Mesodermal cell (in vitro differentiated cells): ENCODE data around the gene FARSB.
"Not testable (repeated sequence)": the region's sequence is repeated elsewhere in the genome, so short reads cannot be mapped to it uniquely, and the experiment has no call there.

Experiments used
- H3K27ac ChIP-seq: 2 replicates; pipeline ENCODE4 v1.7.0; 2013; ENCODE audit warnings: mild to moderate bottlenecking, low read depth, low read length, moderate library complexity; ENCODE audit not compliant: severe bottlenecking
- H3K36me3 ChIP-seq: 2 replicates; pipeline ENCODE4 v1.7.1; 2013; ENCODE audit warnings: mild to moderate bottlenecking, low read length, moderate library complexity; ENCODE audit not compliant: control insufficient read depth, insufficient read depth
- H3K4me1 ChIP-seq: one replicate; pipeline ENCODE4 v1.7.1; 2013; ENCODE audit warnings: mild to moderate bottlenecking, low read length; ENCODE audit not compliant: insufficient read depth, control insufficient read depth, poor library complexity, severe bottlenecking
- H3K4me3 ChIP-seq: 2 replicates; pipeline ENCODE4 v1.7.0; 2013; ENCODE audit warnings: low read length, control low read depth, mild to moderate bottlenecking; ENCODE audit not compliant: insufficient read depth, poor library complexity, severe bottlenecking; ENCODE audit errors: extremely low read depth
- H3K9me3 ChIP-seq: 2 replicates; pipeline ENCODE4 v1.7.1; 2013; ENCODE audit warnings: mild to moderate bottlenecking, low read length, moderate library complexity; ENCODE audit not compliant: control insufficient read depth
- WGBS, 2 experiments: methylation state at CpG; one replicate each; pipeline ENCODE4 v1.1.5; 2013; ENCODE audit warnings: missing lambda C conversion rate in 2 of 2; ENCODE audit not compliant: insufficient coverage in 2 of 2; 5-methylcytosine and 5-hydroxymethylcytosine counted together

FARSB gene

GRCh38 chr2:222606306-222606705, 49.6 kb downstream of the FARSB start:
- no CpG with 5 or more reads among the region's 3 CpGs for WGBS, 2 experiments
- Histone ChIP-seq H3K9me3 (no peaks in the 10 kb centered on the region), H3K27ac (no peak overlapping the region), H3K36me3 (peaks cover 29% of the 10 kb centered on the region), H3K4me3 (no peak overlapping the region), H3K4me1 (no peaks in the 10 kb centered on the region)

GRCh38 chr2:222604749-222605515, 51.0 kb downstream of the FARSB start:
- Histone ChIP-seq H3K4me3 (no peak overlapping the region), H3K27ac (no peak overlapping the region), H3K9me3 (no peaks in the 10 kb centered on the region), H3K36me3 (peaks cover 26% of the 10 kb centered on the region), H3K4me1 (no peaks in the 10 kb centered on the region)
- WGBS, 2 experiments: 100% methylated on average over 1 of the region's 5 CpGs; no CpG with 5 or more reads in 1 of the 2 experiments

GRCh38 chr2:222603501-222603900, 52.4 kb downstream of the FARSB start:
- Histone ChIP-seq H3K4me3 (no peak overlapping the region), H3K27ac (no peak overlapping the region), H3K4me1 (no peaks in the 10 kb centered on the region), H3K9me3 (no peaks in the 10 kb centered on the region), H3K36me3 (peaks cover 25% of the 10 kb centered on the region)
- no CpG with 5 or more reads among the region's 2 CpGs for WGBS, 2 experiments

GRCh38 chr2:222598611-222599010, 57.3 kb downstream of the FARSB start:
- H3K9me3 ChIP-seq: no peaks in the 10 kb centered on the region
- H3K27ac ChIP-seq: no peak overlapping the region
- 88 to 100% methylated on average over 1 to 4 of the region's 4 CpGs for WGBS, 2 experiments
- H3K4me1 ChIP-seq: peaks cover 5% of the 10 kb centered on the region
- H3K36me3 ChIP-seq: peaks cover 40% of the 10 kb centered on the region
- H3K4me3 ChIP-seq: no peak overlapping the region

- peaks cover 56% of the 10 kb centered on the region for H3K36me3 ChIP-seq
- no peaks in the 10 kb centered on the region for H3K9me3 ChIP-seq
- H3K4me1 ChIP-seq: peaks cover 5% of the 10 kb centered on the region
- no peak overlapping the region for H3K27ac ChIP-seq
- no CpG with 5 or more reads among the region's 2 CpGs for whole genome bisulfite sequencing, 2 experiments
- H3K4me3 ChIP-seq: no peak overlapping the region
These were observed 60.3 kb downstream of the FARSB start for GRCh38 chr2:222595581-222595980.

GRCh38 chr2:222594679-222595078, 61.2 kb downstream of the FARSB start:
- H3K27ac ChIP-seq: no peak overlapping the region
- WGBS, 2 experiments: no CpG with 5 or more reads among the region's 1 CpG
- no peak overlapping the region for H3K4me3 ChIP-seq
- H3K36me3 ChIP-seq: peaks cover 52% of the 10 kb centered on the region
- no peaks in the 10 kb centered on the region for H3K9me3 ChIP-seq
- H3K4me1 ChIP-seq: peaks cover 5% of the 10 kb centered on the region

GRCh38 chr2:222592176-222592575, 63.7 kb downstream of the FARSB start:
- Histone ChIP-seq H3K9me3 (no peaks in the 10 kb centered on the region), H3K4me3 (no peak overlapping the region), H3K27ac (no peak overlapping the region), H3K4me1 (peaks cover 5% of the 10 kb centered on the region), H3K36me3 (peaks cover 39% of the 10 kb centered on the region)
- 86 to 100% methylated on average over 1 of the region's 2 CpGs for WGBS, 2 experiments

- no peak overlapping the region for H3K4me3 ChIP-seq
- 100% methylated on average over 1 of the region's 1 CpG for WGBS, 2 experiments
- peaks cover 5% of the 10 kb centered on the region for H3K4me1 ChIP-seq
- no peak overlapping the region for H3K27ac ChIP-seq
- no peaks in the 10 kb centered on the region for H3K9me3 ChIP-seq
- peaks cover 39% of the 10 kb centered on the region for H3K36me3 ChIP-seq
These were observed 64.2 kb downstream of the FARSB start for GRCh38 chr2:222591661-222592060.

GRCh38 chr2:222584589-222584988, 71.3 kb downstream of the FARSB start:
- H3K9me3 ChIP-seq, H3K4me1 ChIP-seq, H3K4me3 ChIP-seq, H3K27ac ChIP-seq: not testable (repeated sequence)
- peaks cover 14% of the 10 kb centered on the region for H3K36me3 ChIP-seq
- 93 to 100% methylated on average over 3 to 6 of the region's 8 CpGs for WGBS, 2 experiments

- Histone ChIP-seq H3K36me3 (peaks cover 17% of the 10 kb centered on the region), H3K9me3 (no peaks in the 10 kb centered on the region), H3K27ac (no peak overlapping the region), H3K4me3 (no peak overlapping the region), H3K4me1 (no peaks in the 10 kb centered on the region)
These were observed 73.0 kb downstream of the FARSB start for GRCh38 chr2:222582928-222583327.

- H3K4me3 ChIP-seq: no peak overlapping the region
- peaks cover 6% of the 10 kb centered on the region for H3K36me3 ChIP-seq
- H3K27ac ChIP-seq: no peak overlapping the region
- H3K4me1 ChIP-seq: peaks cover 8% of the 10 kb centered on the region
- WGBS, 2 experiments: 20% methylated on average over 1 of the region's 3 CpGs; no CpG with 5 or more reads in 1 of the 2 experiments
- H3K9me3 ChIP-seq: no peaks in the 10 kb centered on the region
These were observed 78.6 kb downstream of the FARSB start for GRCh38 chr2:222577341-222577740.
